HCT116 (cell line): ENCODE results near the gene SMIM10L1. TPM values are rescaled to one million over a fixed set of nuclear protein-coding genes. Genes with fewer than 3 reads are reported as not detected.
A peak's percentile ranks its signal among the peaks of the same experiment; 100 is the strongest.

Experiments used
- ATAC-seq: fragments of 200-7000 bp; cut with Tn5 transposase; 2 replicates; pipeline ENCODE4 v1.9.1; 2020; ENCODE audit warnings: mild to moderate bottlenecking, moderate library complexity
- Bru-seq: library from RNA; stranded (reverse); fragments of 400-500 nt; gene quantifications from one replicate; lab custom pipeline; 2021; lab: Mats Ljungman, UMichigan
- BruChase-seq, 2 experiments: library from RNA; stranded (reverse); fragments of 400-500 nt; gene quantifications; one replicate each; lab custom pipeline; 2021; lab: Mats Ljungman, UMichigan
- BruUV-seq: library from RNA; stranded (reverse); fragments of 400-500 nt; replicated peaks from 2 replicates; lab custom pipeline; 2021; lab: Mats Ljungman, UMichigan
- CTCF ChIA-PET: fragments of 300-600 bp; sonication (Branson Sonifier 250); formaldehyde crosslinking; loops from one replicate; lab custom pipeline; 2021; ENCODE audit warnings: antibody characterized with exemption; lab: Charles Lee
- POLR2A ChIA-PET: fragments of 300-600, 350-600 bp; sonication (Branson Sonifier 250); formaldehyde crosslinking; loops from one replicate; lab custom pipeline; 2021; ENCODE audit warnings: antibody characterized with exemption; lab: Charles Lee
- RAD21 ChIA-PET, 2 experiments: fragments of 300-600 bp; sonication (Branson Sonifier 250); formaldehyde crosslinking; loops; one replicate each; lab custom pipeline; 2023; ENCODE audit warnings: low total read pairs in 2 of 2; ENCODE audit not compliant: uncharacterized antibody in 2 of 2, unreplicated experiment in 2 of 2, low non-redundant PET in 1 of 2; lab: Charles Lee
- DNase-seq: peaks from one replicate; pipeline ENCODE4 v3.0.0-alpha.2; 2010; ENCODE audit warnings: low read depth, low spot score
- H2AFZ ChIP-seq: fragments of 200-600 bp; shearing (Covaris generic), sonication (generic); 2 replicates; pipeline ENCODE4 v1.6.1; 2017; ENCODE audit warnings: low read depth, mixed run types, mixed read lengths, antibody characterized with exemption, low read length; ENCODE audit not compliant: poor library complexity, severe bottlenecking
- H3K27ac ChIP-seq: 2 replicates; pipeline ENCODE4 v1.5.1; 2012; ENCODE audit warnings: low read depth, low read length
- H3K27me3 ChIP-seq: fragments of 200-600 bp; sonication (generic); 2 replicates; pipeline ENCODE4 v1.6.1; 2016; ENCODE audit warnings: mixed run types, low read length, mixed read lengths; ENCODE audit not compliant: insufficient read depth
- H3K36me3 ChIP-seq, 2 experiments: fragments of 200-500 bp in 1 of 2; fragments of 200-600 bp in 1 of 2; sonication (Bioruptor generic) in 1 of 2; sonication (generic) in 1 of 2; 2 replicates each; pipeline versions ENCODE4 v1.5.1 to v1.6.1; 2014 to 2016; ENCODE audit warnings: low read length in 2 of 2, inconsistent platforms in 1 of 2, mixed read lengths in 1 of 2, mixed run types in 1 of 2; ENCODE audit not compliant: insufficient read depth in 2 of 2, control insufficient read depth in 1 of 2
- H3K4me1 ChIP-seq, 2 experiments: fragments of 200-600 bp in 1 of 2; sonication (generic) in 1 of 2; 2 replicates each; pipeline versions ENCODE4 v1.5.1 to v1.6.1; 2012 to 2017; ENCODE audit warnings: low read length in 2 of 2, inconsistent platforms in 1 of 2, mild to moderate bottlenecking in 1 of 2, mixed read lengths in 1 of 2, mixed run types in 1 of 2, moderate library complexity in 1 of 2; ENCODE audit not compliant: insufficient read depth in 2 of 2, control insufficient read depth in 1 of 2
- H3K4me2 ChIP-seq: fragments of 200-600 bp; sonication (generic); 2 replicates; pipeline ENCODE4 v1.6.1; 2017; ENCODE audit warnings: mixed run types, low read length, mixed read lengths
- H3K4me3 ChIP-seq, 2 experiments: fragments of 200-600 bp in 1 of 2; sonication (generic) in 1 of 2; replicated peaks in 1 of 2; 2 replicates each; pipeline ENCODE4 v1.5.1; 2011 to 2016; ENCODE audit warnings: low read length in 2 of 2, control low read depth in 1 of 2, low read depth in 1 of 2, mild to moderate bottlenecking in 1 of 2, mixed read lengths in 1 of 2, mixed run types in 1 of 2
- H3K79me2 ChIP-seq: fragments of 200-600 bp; sonication (generic); 2 replicates; pipeline ENCODE4 v1.6.1; 2017; ENCODE audit warnings: mild to moderate bottlenecking, mixed run types, low read length, moderate library complexity, mixed read lengths; ENCODE audit not compliant: insufficient read depth
- H3K9ac ChIP-seq: fragments of 200-600 bp; sonication (generic); 2 replicates; pipeline ENCODE4 v1.6.1; 2016; ENCODE audit warnings: low read length, mixed read lengths
- H3K9me2 ChIP-seq: fragments of 200-600 bp; sonication (generic), shearing (Covaris generic); 2 replicates; pipeline ENCODE4 v1.6.1; 2017; ENCODE audit warnings: mixed run types, mild to moderate bottlenecking, moderate library complexity; ENCODE audit not compliant: insufficient read depth
- H3K9me3 ChIP-seq, 2 experiments: fragments of 200-500 bp in 1 of 2; fragments of 200-600 bp in 1 of 2; sonication (Bioruptor generic) in 1 of 2; sonication (generic) in 1 of 2; 2 replicates each; pipeline ENCODE4 v1.6.1; 2014 to 2017; ENCODE audit warnings: low read length in 2 of 2, mixed read lengths in 2 of 2, inconsistent platforms in 1 of 2, low read depth in 1 of 2, mild to moderate bottlenecking in 1 of 2, mixed run types in 1 of 2, moderate library complexity in 1 of 2; ENCODE audit not compliant: control insufficient read depth in 1 of 2, insufficient read depth in 1 of 2
- H4K20me1 ChIP-seq: fragments of 200-600 bp; sonication (generic), shearing (Covaris generic); 2 replicates; pipeline ENCODE4 v1.6.1; 2017; ENCODE audit warnings: mixed run types, mild to moderate bottlenecking, moderate library complexity; ENCODE audit not compliant: insufficient read depth
- EGR1 ChIP-seq: IDR thresholded peaks from 2 replicates; pipeline ENCODE4 v1.6.1; 2012; ENCODE audit warnings: low read depth
- ELF1 ChIP-seq: IDR thresholded peaks from 2 replicates; pipeline ENCODE4 v1.6.1; 2012; ENCODE audit warnings: low read depth, borderline replicate concordance
- FOSL1 ChIP-seq: IDR thresholded peaks from 2 replicates; pipeline ENCODE4 v1.6.1; 2012; ENCODE audit warnings: low read depth
- JUND ChIP-seq: IDR thresholded peaks from 2 replicates; pipeline ENCODE4 v1.6.1; 2012
- POLR2AphosphoS5 ChIP-seq: IDR thresholded peaks from 2 replicates; pipeline ENCODE4 v1.6.1; 2011; ENCODE audit warnings: mild to moderate bottlenecking, low read depth, low read length, moderate library complexity
- RAD21 ChIP-seq: IDR thresholded peaks from 2 replicates; pipeline ENCODE4 v1.6.1; 2012; ENCODE audit warnings: low read depth, mild to moderate bottlenecking
- SIN3A ChIP-seq: IDR thresholded peaks from 2 replicates; pipeline ENCODE4 v1.6.1; 2012; ENCODE audit warnings: low read depth
- SP1 ChIP-seq: IDR thresholded peaks from 2 replicates; pipeline ENCODE4 v1.6.1; 2012; ENCODE audit warnings: low read depth
- SRF ChIP-seq: IDR thresholded peaks from 2 replicates; pipeline ENCODE4 v1.6.1; 2012; ENCODE audit warnings: low read depth
- TCF7L2 ChIP-seq: IDR thresholded peaks from 2 replicates; pipeline ENCODE4 v1.7.0; 2011; ENCODE audit warnings: borderline replicate concordance, inconsistent platforms; ENCODE audit not compliant: insufficient read depth, insufficient read length; ENCODE audit errors: extremely low read depth
- YY1 ChIP-seq: IDR thresholded peaks from 2 replicates; pipeline ENCODE4 v1.6.1; 2011; ENCODE audit warnings: low read length, low read depth, moderate library complexity, mild to moderate bottlenecking; ENCODE audit not compliant: insufficient replicate concordance; ENCODE audit errors: extremely low read depth
- ZFX ChIP-seq: fragments of 450-650 bp; IDR thresholded peaks from 2 replicates; pipeline ENCODE4 v1.6.1; 2017
- intact Hi-C: fragments of 100-400 bp; cut with micrococcal nuclease; formaldehyde crosslinking; loops from 2 replicates; pipeline ENCODE4 v1.10.0; 2022
- long read RNA-seq: library from polyadenylated mRNA; unstranded; transcript quantifications from one replicate; pipeline ENCODE4 v2.0.0, GENCODE V29; 2021; ENCODE audit not compliant: unreplicated experiment
- polyA plus RNA-seq: library from polyadenylated mRNA; unstranded; fragments of >200 nt; gene quantifications from 2 replicates; pipeline ENCODE4 v1.2.1, GENCODE V29; 2012; ENCODE audit warnings: missing spikeins
- total RNA-seq: library from RNA; stranded (reverse); gene quantifications from one replicate; pipeline ENCODE4 v1.2.1, GENCODE V29; 2021; ENCODE audit not compliant: unreplicated experiment
- TF ChIP-seq, protein P1 (sequence below): IDR thresholded peaks from 2 replicates; pipeline ENCODE4 v1.6.1; 2012; ENCODE audit warnings: low read depth
- TF ChIP-seq, protein P2 (sequence below): IDR thresholded peaks from 2 replicates; pipeline ENCODE4 v1.6.1; 2011; ENCODE audit warnings: mild to moderate bottlenecking, low read length, moderate library complexity; ENCODE audit not compliant: insufficient replicate concordance; ENCODE audit errors: extremely low read depth
- TF ChIP-seq, protein P3 (sequence below), 3 experiments: fragments of 200-600 bp in 1 of 3; sonication (generic) in 1 of 3; IDR thresholded peaks in 2 of 3; conservative IDR thresholded peaks in 1 of 3; 2 replicates each; pipeline ENCODE4 v1.5.1; 2012 to 2017; ENCODE audit warnings: low read depth in 2 of 3, low read length in 2 of 3, antibody characterized with exemption in 1 of 3, borderline replicate concordance in 1 of 3, control low read depth in 1 of 3, mild to moderate bottlenecking in 1 of 3, mixed read lengths in 1 of 3, mixed run types in 1 of 3, moderate library complexity in 1 of 3; ENCODE audit not compliant: insufficient read depth in 1 of 3

The SMIM10L1 gene
- total RNA-seq (6.4 TPM), Bru-seq, nascent RNA (percentile 90 among the genes with signal in this experiment), BruChase-seq, experiment 1, labeled RNA remaining after a 6-hour chase (percentile 87 among the genes with signal in this experiment), BruChase-seq, experiment 2, labeled RNA remaining after a 2-hour chase (percentile 89 among the genes with signal in this experiment)
- polyA plus RNA-seq: 2.9 and 3.3 TPM in 2 replicates
- long read RNA-seq, full-length matches to known transcripts: 38 of 38 reads
- long read RNA-seq, partial matches to known transcripts: 0 of 38 reads
- long read RNA-seq, other reads (novel, unspliced or antisense): 0 of 38 reads

DNA sequence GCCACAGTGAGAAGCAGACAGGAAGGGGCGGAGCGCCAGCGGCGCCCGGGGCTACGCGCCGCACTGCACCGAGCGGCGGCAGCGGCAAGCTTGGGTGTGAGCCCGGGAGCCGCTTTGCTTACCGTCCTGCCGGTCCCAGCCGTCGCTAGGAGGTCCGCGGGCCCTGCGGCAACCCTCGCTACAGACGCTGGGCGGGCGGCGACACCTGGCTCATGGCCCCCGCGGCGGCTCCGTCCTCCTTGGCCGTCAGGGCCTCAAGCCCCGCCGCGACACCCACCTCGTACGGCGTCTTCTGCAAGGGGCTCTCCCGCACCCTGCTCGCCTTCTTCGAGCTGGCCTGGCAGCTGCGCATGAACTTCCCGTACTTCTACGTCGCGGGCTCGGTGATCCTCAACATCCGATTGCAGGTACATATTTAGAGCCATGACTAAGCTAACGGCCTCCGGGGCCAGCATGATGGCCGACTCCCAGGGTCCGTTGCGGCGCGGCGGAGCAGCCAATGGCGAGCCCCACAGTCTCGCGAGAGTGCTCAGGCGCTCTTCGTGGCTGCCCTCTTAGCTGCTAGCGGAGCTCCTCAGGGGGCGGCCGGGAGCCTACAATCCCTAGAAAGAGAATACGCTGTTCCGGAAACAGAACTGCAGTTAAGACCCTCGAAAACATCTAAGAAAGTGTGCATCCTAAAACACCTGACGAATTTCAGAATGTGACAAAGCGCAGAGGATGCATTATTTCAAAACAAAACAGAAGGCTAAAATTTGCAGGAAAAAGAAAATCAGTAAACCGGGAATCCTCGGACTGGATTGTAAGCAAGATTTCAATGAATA lies at the start of gene SMIM10L1:
SMIM10L1 (plus strand) TSS at position 50 of the 824 bp plus-strand sequence; CDS start at position 213, 163 bp downstream.
- intact Hi-C loops: no loop called here
- no peaks in the 10 kb centered on the region for H3K9me2 ChIP-seq
- H3K9me3 ChIP-seq: no peaks in the 10 kb centered on the region
- peaks cover 3 to 13% of the 10 kb centered on the region in 2 experiments; a peak in 2 of 4 replicates for H3K4me1 ChIP-seq
- POLR2A ChIA-PET: interaction anchor here (1.0 to 2.2 kb wide), 5 partner anchors 8 to 14 kb away, joined by 3 to 7 read pairs (median 4); no protein-coding TSS in a partner anchor
- H3K27me3 ChIP-seq: no peaks in the 10 kb centered on the region
- peak within 1 kb of the TSS; percentile 77 to 83 for H3K4me3 ChIP-seq
- RAD21 ChIA-PET: interaction anchor here in 1 of 2 experiments (1.1 kb wide), 1 partner anchor 400 kb away, joined by 3 read pairs; no protein-coding TSS in a partner anchor
- DNase-seq: peak; percentile 87
- BruUV-seq: no TSS peak
- peaks cover 78% of the 10 kb centered on the region for H3K79me2 ChIP-seq
- peak within 1 kb of the TSS; percentile 94 for H3K27ac ChIP-seq
- H3K4me2 ChIP-seq: peak within 1 kb of the TSS; percentile 84
- CTCF ChIA-PET: interaction anchor here (1.5 to 2.1 kb wide), 2 partner anchors 28 to 400 kb away, joined by 6 to 9 read pairs; no protein-coding TSS in a partner anchor
- peaks cover 7% of the 10 kb centered on the region; the same call in 1 of the 2 replicates for H4K20me1 ChIP-seq
- ATAC-seq: peak; percentile 99
- H3K9ac ChIP-seq: peak within 1 kb of the TSS; percentile 79
- H2AFZ ChIP-seq: peak within 1 kb of the TSS; percentile 49
- peaks cover 0 to 17% of the 10 kb centered on the region in 2 experiments; a peak in 1 of 4 replicates for H3K36me3 ChIP-seq
- TF ChIP-seq SIN3A: peak; percentile 72; the same call in 1 of the 2 replicates
- peak; percentile 95 for TF ChIP-seq ZFX
- TF ChIP-seq, protein P1, sequence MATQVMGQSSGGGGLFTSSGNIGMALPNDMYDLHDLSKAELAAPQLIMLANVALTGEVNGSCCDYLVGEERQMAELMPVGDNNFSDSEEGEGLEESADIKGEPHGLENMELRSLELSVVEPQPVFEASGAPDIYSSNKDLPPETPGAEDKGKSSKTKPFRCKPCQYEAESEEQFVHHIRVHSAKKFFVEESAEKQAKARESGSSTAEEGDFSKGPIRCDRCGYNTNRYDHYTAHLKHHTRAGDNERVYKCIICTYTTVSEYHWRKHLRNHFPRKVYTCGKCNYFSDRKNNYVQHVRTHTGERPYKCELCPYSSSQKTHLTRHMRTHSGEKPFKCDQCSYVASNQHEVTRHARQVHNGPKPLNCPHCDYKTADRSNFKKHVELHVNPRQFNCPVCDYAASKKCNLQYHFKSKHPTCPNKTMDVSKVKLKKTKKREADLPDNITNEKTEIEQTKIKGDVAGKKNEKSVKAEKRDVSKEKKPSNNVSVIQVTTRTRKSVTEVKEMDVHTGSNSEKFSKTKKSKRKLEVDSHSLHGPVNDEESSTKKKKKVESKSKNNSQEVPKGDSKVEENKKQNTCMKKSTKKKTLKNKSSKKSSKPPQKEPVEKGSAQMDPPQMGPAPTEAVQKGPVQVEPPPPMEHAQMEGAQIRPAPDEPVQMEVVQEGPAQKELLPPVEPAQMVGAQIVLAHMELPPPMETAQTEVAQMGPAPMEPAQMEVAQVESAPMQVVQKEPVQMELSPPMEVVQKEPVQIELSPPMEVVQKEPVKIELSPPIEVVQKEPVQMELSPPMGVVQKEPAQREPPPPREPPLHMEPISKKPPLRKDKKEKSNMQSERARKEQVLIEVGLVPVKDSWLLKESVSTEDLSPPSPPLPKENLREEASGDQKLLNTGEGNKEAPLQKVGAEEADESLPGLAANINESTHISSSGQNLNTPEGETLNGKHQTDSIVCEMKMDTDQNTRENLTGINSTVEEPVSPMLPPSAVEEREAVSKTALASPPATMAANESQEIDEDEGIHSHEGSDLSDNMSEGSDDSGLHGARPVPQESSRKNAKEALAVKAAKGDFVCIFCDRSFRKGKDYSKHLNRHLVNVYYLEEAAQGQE: no peak
- TF ChIP-seq JUND: 0 out of 2 replicates have a peak, but pooled peaks have one; percentile 31
- no peak for TF ChIP-seq ELF1
- peak; percentile 80 for TF ChIP-seq POLR2AphosphoS5
- TF ChIP-seq, protein P2, sequence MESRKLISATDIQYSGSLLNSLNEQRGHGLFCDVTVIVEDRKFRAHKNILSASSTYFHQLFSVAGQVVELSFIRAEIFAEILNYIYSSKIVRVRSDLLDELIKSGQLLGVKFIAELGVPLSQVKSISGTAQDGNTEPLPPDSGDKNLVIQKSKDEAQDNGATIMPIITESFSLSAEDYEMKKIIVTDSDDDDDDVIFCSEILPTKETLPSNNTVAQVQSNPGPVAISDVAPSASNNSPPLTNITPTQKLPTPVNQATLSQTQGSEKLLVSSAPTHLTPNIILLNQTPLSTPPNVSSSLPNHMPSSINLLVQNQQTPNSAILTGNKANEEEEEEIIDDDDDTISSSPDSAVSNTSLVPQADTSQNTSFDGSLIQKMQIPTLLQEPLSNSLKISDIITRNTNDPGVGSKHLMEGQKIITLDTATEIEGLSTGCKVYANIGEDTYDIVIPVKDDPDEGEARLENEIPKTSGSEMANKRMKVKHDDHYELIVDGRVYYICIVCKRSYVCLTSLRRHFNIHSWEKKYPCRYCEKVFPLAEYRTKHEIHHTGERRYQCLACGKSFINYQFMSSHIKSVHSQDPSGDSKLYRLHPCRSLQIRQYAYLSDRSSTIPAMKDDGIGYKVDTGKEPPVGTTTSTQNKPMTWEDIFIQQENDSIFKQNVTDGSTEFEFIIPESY: peak; percentile 95
- no peak for TF ChIP-seq RAD21
- TF ChIP-seq YY1: peak; percentile 93
- peak; percentile 24; the same call in 1 of the 2 replicates for TF ChIP-seq SP1
- TF ChIP-seq TCF7L2: no peak
- TF ChIP-seq FOSL1: no peak
- peak; percentile 42; the same call in 1 of the 2 replicates for TF ChIP-seq EGR1
- no peak for TF ChIP-seq SRF
- TF ChIP-seq, protein P3, sequence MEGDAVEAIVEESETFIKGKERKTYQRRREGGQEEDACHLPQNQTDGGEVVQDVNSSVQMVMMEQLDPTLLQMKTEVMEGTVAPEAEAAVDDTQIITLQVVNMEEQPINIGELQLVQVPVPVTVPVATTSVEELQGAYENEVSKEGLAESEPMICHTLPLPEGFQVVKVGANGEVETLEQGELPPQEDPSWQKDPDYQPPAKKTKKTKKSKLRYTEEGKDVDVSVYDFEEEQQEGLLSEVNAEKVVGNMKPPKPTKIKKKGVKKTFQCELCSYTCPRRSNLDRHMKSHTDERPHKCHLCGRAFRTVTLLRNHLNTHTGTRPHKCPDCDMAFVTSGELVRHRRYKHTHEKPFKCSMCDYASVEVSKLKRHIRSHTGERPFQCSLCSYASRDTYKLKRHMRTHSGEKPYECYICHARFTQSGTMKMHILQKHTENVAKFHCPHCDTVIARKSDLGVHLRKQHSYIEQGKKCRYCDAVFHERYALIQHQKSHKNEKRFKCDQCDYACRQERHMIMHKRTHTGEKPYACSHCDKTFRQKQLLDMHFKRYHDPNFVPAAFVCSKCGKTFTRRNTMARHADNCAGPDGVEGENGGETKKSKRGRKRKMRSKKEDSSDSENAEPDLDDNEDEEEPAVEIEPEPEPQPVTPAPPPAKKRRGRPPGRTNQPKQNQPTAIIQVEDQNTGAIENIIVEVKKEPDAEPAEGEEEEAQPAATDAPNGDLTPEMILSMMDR (IDR thresholded peaks at IDR 0.05 in 2 of 3, conservative IDR thresholded peaks at IDR 0.05 in 1 of 3; ENCODE audit: borderline replicate concordance in 1 of 3, insufficient read depth in 1 of 3, low read depth in 2 of 3, low read length in 2 of 3): no peak
